ENCODE measurements around the gene WDFY4. TPM values are rescaled to one million over a fixed set of nuclear protein-coding genes. Genes with fewer than 3 reads are reported as not detected.

Gene WDFY4
- total RNA-seq, 1 experiment from 2014 or later, result 0.22 TPM

DNA sequence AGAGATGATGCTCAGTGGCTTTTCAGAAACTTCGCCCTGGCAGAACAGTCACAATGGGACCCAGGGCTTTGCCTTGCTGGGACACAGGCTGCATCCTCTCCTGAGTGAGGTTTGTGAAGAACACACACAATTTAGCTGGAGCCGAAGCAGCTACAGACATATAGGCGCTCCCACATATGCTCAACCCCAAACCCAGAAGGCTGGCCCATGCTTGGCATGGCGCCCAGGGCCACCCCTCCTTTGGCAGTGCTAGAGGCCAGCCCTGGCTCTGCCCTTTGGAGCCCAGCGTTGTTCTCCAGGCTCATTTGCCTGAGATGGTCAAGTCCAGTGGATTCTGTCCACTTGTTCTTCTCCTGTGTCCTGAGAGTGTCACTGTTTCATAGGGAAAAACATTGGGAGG, 94.4 kb downstream of the WDFY4 start:
- ChIA-PET RAD21 (ENCODE audit: low non-redundant PET in 1 of 2, low total read pairs in 2 of 2, uncharacterized antibody in 2 of 2, unreplicated experiment in 2 of 2) (no interaction called here), CTCF (no interaction called here), POLR2A (no interaction called here)
- Histone ChIP-seq H3K4me3 (replicated peaks in 1 of 2; ENCODE audit: low read depth in 1 of 2, low read length in 2 of 2) (no peak overlapping the region), H3K9ac (ENCODE audit: low read length) (no peak overlapping the region), H3K36me3 (ENCODE audit: control insufficient read depth in 1 of 2, insufficient read depth in 2 of 2, low read length in 2 of 2) (no peaks in the 10 kb centered on the region), H3K79me2 (ENCODE audit: insufficient read depth, low read length) (no peaks in the 10 kb centered on the region), H3K27me3 (ENCODE audit: insufficient read depth, low read length) (peaks cover 38% of the 10 kb centered on the region), H3K27ac (ENCODE audit: low read depth, low read length) (no peak overlapping the region), H4K20me1 (ENCODE audit: insufficient read depth) (no peaks in the 10 kb centered on the region), H3K9me3 (ENCODE audit: control insufficient read depth in 1 of 2, insufficient read depth in 1 of 2, low read depth in 1 of 2, low read length in 2 of 2) (no peaks in the 10 kb centered on the region), H3K9me2 (ENCODE audit: insufficient read depth) (no peaks in the 10 kb centered on the region), H3K4me1 (ENCODE audit: control insufficient read depth in 1 of 2, insufficient read depth in 2 of 2, low read length in 2 of 2) (no peaks in the 10 kb centered on the region), H2AFZ (ENCODE audit: low read depth, low read length, poor library complexity, severe bottlenecking) (no peak overlapping the region), H3K4me2 (ENCODE audit: low read length) (no peak overlapping the region)
- no peak for TF ChIP-seq SRF (IDR thresholded peaks at IDR 0.05; ENCODE audit: low read depth)
- TF ChIP-seq, protein P1, sequence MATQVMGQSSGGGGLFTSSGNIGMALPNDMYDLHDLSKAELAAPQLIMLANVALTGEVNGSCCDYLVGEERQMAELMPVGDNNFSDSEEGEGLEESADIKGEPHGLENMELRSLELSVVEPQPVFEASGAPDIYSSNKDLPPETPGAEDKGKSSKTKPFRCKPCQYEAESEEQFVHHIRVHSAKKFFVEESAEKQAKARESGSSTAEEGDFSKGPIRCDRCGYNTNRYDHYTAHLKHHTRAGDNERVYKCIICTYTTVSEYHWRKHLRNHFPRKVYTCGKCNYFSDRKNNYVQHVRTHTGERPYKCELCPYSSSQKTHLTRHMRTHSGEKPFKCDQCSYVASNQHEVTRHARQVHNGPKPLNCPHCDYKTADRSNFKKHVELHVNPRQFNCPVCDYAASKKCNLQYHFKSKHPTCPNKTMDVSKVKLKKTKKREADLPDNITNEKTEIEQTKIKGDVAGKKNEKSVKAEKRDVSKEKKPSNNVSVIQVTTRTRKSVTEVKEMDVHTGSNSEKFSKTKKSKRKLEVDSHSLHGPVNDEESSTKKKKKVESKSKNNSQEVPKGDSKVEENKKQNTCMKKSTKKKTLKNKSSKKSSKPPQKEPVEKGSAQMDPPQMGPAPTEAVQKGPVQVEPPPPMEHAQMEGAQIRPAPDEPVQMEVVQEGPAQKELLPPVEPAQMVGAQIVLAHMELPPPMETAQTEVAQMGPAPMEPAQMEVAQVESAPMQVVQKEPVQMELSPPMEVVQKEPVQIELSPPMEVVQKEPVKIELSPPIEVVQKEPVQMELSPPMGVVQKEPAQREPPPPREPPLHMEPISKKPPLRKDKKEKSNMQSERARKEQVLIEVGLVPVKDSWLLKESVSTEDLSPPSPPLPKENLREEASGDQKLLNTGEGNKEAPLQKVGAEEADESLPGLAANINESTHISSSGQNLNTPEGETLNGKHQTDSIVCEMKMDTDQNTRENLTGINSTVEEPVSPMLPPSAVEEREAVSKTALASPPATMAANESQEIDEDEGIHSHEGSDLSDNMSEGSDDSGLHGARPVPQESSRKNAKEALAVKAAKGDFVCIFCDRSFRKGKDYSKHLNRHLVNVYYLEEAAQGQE (IDR thresholded peaks at IDR 0.05; ENCODE audit: low read depth), result no peak
- TF ChIP-seq, protein P2, sequence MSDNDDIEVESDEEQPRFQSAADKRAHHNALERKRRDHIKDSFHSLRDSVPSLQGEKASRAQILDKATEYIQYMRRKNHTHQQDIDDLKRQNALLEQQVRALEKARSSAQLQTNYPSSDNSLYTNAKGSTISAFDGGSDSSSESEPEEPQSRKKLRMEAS (IDR thresholded peaks at IDR 0.05), result no peak
- no peak for TF ChIP-seq YY1 (IDR thresholded peaks at IDR 0.05; ENCODE audit: extremely low read depth, insufficient replicate concordance, low read depth, low read length)
- TF ChIP-seq TCF7L2 (IDR thresholded peaks at IDR 0.05; ENCODE audit: borderline replicate concordance, extremely low read depth, insufficient read depth, insufficient read length), result no peak
- ATAC-seq, result no peak
- no peak for DNase-seq (ENCODE audit: low read depth, low spot score)
- no TSS peak for BruUV-seq (replicated peaks)
- intact Hi-C loops (cut with micrococcal nuclease), result no loop called here
